GM21526 (cell line): Measurements from ENCODE around the gene TIMM13.
"Not testable (repeated sequence)": the region's sequence is repeated elsewhere in the genome, so short reads cannot be mapped to it uniquely, and the experiment has no call there.

Source experiments
- ATAC-seq: cut with Tn5 transposase; IDR thresholded peaks from one replicate; pipeline ENCODE4 v1.9.1; 2021; ENCODE audit warnings: moderate library complexity; ENCODE audit not compliant: unreplicated experiment, low FRiP score

TIMM13 gene

DNA sequence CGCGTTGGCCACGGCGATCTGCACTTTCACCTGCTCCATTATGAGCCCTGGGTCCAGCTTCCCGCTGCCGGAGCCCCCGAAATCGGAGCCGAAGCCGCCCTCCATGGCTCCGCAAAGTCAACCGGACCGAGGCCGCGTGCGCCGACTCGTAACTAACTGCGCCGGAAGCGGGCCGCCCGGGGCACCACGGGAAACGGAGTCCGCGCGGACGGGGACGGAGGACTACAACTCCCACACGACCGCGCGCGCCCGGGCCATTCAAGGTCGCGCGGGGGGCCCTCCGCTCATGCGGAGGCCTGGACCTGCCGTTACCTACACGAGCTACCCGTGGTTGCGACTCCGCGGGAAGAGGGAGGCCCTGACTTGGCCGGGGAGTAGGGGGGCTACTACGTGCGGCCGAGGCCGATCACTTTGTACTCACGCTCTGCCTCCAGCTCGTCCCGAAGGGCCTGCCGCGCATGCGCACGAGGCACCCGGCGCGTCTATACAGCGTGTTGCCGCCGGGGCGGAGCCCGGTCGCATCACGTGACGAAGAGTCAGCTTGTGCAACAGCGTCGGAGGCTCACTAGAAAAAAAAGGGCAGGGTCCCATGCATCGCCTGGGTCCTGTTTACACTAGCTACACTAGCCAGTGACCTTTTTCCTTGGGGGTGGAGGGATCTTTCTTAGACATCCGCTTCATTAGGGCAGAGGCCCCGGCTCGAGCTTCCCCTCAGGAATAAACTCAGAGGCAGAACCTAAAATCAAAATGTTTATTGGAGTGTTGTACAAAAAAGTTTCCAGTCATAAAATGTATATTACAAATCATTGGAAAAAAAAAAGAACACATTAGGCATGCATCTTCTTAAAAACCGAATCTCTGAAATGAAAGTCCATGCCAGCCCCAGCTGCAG lies at the start of gene TIMM13:
TIMM13 (minus strand) TSS at position 158 of the 892 bp plus-strand sequence; CDS start at position 105, 53 bp downstream.
- ATAC-seq, result peak; percentile 72

DNA sequence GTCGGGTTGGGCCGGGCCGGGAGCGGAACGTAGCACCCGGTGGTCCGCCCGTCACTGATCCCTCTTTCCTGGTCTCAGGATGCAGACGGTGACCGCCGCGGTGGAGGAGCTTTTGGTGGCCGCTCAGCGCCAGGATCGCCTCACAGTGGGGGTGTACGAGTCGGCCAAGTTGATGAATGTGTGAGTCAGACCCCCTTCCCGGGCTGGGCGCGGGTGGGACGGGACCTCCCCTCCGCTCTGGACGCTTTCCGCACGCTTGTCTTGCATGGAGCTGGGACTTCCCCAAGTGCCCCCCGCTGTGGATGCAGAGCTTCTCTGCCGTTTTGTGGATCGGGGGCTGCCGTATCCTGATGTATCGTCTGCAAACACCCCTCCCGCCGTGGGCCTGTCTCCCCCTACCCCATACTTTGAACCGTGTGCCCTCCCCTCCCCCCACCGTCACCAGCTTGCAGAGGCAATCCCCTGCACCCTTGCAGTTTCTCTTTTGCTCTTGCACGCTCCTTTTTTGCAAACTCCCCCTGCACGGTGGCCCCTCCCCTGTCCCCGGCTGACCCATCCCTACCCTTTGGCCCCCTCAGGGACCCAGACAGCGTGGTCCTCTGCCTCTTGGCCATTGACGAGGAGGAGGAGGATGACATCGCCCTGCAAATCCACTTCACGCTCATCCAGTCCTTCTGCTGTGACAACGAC lies 49.2 kb upstream of the TIMM13 start:
- peak; percentile 8 for ATAC-seq

DNA sequence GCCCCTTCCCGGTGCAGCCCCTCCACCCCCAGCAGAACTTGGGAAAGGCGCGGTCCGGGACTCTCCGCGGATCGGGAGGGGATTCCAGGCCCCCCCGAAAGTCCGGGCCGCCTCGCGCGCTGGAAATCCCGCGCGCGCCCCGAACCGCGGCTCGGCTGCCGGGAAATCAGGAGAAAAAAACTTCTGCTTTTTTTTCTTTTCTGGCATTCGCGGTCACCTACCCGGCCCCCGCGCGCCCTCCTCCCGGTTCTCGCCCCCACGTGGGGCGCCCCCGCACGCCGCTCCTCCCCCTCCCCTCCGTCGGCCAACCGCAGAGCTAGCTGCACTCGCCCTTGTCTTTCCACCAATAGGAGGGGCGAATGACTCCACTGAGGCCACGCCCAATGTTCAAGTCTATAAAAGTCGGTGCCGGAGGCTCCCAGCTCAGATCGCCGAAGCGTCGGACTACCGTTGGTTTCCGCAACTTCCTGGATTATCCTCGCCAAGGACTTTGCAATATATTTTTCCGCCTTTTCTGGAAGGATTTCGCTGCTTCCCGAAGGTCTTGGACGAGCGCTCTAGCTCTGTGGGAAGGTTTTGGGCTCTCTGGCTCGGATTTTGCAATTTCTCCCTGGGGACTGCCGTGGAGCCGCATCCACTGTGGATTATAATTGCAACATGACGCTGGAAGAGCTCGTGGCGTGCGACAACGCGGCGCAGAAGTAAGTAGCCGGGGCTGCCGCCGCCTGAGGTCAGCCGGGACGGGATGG lies 48.5 kb upstream of the TIMM13 start, which contains the start of gene GADD45B:
GADD45B (plus strand) TSS at position 426 of the 749 bp plus-strand sequence; CDS start at position 658, 232 bp downstream.
- ATAC-seq, result peak; percentile 45

- peak; percentile 6 for ATAC-seq
Measured at GRCh38 chr19:2475018-2475701, 47.8 kb upstream of the TIMM13 start.

- peak; percentile 28 for ATAC-seq
Measured at GRCh38 chr19:2474232-2475017, 47.0 kb upstream of the TIMM13 start.

DNA sequence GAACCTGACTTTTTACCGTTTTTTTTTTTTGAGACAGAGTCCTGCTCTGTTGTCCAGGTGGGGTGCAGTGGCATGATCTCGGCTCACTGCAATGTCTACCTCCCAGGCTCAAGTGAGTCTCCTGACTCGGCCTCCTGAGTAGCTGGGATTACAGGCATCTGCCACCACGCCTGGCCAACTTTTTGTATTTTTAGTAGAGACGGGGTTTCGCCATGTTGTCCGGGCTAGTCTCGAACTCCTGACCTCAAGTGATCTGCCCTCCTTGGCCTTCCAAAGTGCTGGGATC lies 42.5 kb upstream of the TIMM13 start:
- ATAC-seq, result not testable (repeated sequence)

DNA sequence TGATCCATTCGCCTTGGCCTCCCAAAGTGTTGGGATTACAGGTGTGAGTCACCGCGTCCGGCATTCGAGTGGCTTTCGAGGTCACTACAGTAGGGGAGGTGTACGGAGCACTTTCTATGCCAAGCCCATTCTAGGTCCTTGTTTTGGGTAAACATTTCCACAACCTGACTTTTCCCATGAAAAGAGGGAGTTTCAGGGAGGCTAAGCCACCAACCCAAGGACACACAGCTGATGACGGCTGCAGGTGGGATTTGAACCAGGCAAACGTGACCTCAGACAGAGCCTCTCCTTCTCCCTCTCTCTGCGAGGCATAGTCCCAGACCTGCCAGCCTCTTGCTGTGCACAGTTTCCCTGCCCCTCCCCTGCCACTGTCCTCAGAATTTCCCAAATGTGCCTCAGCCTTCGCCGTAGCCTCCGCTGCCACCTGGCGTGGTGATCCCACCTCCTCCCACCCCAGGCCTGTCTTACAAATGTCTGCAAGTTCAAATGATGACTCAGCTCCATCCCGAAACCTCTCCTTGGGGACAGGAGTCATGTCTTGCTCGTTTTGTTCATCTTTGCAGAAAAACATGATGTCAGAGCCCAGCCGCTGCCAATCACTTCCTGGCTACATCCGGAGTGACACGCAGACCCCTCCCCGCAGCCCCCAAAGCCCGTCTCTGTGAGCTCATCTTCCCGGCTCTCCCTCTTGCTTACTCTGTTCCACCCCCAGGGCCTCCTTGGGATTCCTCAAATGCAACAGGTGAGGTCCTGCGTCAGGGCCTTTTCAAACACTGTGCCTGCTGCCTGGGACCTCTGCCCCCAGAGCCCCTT lies 41.9 kb upstream of the TIMM13 start:
- no peak for ATAC-seq

- ATAC-seq, result no peak
Measured at GRCh38 chr19:2468596-2468995, 41.2 kb upstream of the TIMM13 start.

DNA sequence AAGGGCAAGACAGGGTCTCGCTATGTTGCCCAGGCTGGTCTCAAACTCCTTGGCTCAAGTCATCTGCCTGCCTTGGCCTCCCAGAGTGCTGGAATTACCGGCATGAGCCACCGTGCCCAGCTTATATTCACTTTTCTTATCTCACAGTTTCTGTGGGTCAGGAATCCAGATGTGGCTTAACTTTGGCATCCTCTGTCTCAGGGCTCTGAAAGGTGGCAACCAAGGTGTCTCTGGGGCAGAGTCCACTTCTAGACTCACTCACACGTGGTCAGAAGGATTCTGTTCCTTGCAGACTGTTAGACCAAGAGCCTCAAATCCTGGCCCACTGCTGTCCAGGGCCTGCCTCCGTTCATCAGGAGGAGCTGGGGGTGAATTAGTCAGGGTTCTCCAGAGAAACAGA lies 37.0 kb upstream of the TIMM13 start:
- ATAC-seq, result no peak

GRCh38 chr19:2463694-2464093 lies 36.3 kb upstream of the TIMM13 start:
- not testable (repeated sequence) for ATAC-seq

DNA sequence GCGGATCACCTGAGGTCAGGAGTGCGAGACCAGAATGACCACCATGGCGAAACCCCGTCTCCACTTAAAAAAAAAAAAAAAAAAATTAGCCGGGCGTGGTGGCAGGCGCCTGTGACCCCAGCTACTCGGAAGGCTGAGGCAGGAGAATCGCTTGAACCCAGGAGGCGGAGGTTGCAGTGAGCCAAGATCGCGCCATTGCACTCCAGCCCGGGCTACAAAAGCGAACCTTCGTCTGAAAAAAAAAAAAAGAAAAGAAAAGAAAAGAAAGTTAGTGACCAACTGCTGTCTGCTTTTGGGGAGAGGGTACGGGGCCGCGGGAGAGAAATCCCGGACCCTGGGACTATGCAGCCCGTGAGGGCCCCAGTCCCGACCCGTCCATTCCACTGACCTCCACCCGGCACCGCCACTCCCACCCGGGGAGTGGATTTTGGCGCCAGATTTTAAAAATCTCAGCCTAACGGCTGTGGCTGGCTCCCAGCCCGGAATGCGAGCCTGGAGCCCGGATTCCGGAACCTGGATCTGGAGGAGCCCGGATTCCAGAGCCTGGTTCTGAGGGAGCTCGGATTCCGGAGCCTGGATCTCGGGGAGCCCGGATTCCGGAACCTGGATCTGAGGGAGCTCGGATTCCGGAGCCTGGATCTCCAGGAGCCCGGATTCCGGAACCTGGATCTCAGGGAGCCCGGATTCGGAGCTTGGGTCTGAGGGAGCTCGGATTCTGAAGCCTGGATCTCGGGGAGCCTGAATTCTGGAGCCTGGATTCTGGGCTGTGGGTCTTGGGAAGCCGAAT lies 35.4 kb upstream of the TIMM13 start:
- no peak for ATAC-seq

DNA sequence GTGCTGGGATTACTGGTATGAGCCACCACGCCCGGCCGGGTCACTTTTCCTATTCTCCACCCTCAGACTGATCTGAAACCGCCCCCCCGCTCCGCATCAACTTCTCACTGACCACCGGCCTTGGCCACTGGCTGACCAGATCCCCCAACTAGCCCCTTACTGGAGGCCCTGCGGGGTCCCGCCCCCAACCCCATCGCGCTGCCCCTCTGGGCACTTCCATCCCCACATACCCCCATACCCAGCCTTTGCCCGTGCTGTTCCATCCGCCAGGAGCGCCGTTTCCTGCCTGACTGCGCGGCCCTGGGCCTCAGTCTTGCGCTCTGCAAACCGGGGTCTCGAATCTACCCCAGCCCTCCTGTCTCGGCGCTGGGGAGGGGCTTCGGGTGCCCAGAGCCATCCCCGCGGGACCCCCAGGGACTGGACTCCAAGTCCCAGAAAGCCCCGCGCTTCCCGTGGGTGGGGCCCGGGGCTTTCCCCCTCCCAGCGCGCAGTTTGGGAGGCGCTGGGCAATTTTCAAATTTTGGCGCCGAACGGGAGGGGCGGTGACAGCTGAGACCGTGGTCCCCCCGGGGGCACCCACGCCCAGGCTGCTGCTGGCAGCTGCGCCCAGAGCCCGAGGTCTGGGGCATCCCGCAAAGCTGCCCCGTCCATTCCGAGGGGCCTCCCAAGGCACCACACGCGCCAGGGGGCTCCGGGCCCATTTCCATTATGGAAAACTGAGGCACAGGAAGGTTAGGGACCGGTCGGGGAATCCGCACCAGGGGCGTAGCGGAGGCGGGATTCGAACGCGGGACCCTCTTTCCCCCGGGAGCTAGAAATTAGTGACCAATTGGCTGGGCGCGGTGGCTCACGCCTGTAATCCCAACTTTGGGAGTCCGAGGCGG lies 34.6 kb upstream of the TIMM13 start:
- no peak for ATAC-seq

GRCh38 chr19:2460245-2460644 lies 32.9 kb upstream of the TIMM13 start:
- no peak for ATAC-seq

DNA sequence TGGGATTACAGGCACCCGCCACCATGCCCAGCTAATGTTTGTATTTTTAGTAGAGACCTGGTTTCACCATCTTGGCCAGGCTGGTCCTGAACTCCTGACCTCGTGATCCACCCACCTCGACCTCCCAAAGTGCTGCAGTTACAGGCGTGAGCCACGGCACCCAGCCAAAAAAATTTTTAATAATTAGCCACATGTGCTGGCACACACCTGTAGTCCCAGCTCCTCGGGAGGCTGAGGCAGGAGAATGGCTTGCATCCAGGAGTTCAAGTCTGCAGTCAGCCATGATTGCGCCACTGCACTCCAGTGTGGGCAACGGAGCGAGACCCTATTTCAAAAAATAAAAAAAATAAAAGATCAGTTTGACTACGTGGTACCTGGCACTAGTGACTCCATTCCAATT lies 31.4 kb upstream of the TIMM13 start:
- not testable (repeated sequence) for ATAC-seq

GRCh38 chr19:2458054-2458453 lies 30.7 kb upstream of the TIMM13 start:
- ATAC-seq, result no peak

GRCh38 chr19:2457394-2458037 lies 30.1 kb upstream of the TIMM13 start:
- ATAC-seq, result no peak
